T follicular helper cell (primary cell): ENCODE results near the gene STX18.
"Not testable (repeated sequence)": the region's sequence is repeated elsewhere in the genome, so short reads cannot be mapped to it uniquely, and the experiment has no call there.

ENCODE experiments used
- DNase-seq: peaks from one replicate; pipeline ENCODE4 v3.0.0-alpha.2; 2020; ENCODE audit warnings: low read depth

The STX18 gene

DNA sequence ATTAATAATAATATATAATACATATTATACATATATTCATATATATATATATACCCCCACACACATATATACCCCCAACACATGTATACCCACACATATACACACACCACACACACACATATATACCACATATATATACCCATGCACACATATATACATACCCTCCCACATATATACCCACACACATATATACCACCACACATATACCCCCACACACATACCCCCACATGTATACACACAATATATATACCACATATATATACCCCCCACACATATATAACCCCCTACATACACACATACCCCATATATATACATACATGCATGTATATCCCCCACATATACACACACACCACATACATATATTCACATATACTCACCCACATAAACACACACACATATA, 103.0 kb downstream of the STX18 start:
- no peak for DNase-seq

DNA sequence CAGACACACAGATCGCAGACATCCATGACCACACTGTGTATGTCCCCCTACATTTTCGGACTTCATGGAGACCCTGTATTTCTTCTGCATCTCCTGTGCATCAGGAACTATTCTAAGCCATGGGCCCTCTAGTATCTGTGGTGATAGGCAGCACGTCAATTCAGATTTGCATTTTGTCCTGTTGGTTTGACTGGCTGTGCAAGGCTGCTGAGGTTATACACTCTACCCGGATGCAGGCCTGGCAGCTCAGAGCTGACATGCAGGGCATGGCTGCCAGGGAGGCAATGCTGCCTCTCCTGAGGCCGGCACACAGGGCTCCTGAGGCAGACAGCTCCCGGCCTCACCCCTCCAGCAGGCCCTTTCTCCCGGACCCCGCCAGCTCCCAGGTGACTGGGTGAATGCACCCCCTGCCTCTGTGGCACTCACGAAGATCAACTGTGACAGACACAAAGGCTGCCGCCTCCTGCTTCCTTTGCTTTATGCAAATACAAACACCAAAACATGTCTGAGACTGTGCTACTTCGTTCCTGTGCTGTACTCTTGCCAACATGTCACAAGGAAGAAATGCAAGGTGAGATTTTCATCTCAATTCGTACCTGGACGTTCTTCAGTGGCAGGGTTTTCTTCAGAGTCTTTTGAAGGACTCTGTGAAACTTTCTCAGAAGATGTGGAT, 103.9 kb downstream of the STX18 start:
- no peak for DNase-seq

DNA sequence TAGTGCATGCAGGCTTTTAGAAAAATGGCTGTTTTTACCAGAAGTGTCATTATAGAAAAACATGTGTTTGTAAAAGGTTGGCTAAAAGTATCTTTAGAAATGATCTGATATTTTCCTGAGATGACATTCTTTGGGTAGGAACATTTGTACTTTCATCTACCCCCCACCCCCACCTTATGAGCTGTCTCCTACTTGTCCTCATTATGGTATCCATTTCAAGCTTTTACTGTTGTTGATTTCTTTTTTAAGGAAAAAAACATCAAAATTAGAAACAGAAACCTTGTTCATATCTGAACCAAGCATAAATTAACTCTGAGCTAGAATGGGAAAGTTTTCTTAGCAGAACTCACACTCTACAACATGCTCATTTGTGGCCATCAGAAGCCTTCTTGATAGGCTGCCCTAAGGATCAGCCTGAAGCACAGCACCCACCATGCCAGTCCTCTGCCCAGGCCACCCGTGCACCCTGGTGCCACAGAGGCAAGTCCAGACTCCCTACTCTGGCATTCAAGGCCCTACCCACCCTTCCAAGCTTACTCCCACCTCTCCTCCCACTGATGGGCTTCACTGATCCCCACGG, 105.5 kb downstream of the STX18 start:
- DNase-seq, result no peak

DNA sequence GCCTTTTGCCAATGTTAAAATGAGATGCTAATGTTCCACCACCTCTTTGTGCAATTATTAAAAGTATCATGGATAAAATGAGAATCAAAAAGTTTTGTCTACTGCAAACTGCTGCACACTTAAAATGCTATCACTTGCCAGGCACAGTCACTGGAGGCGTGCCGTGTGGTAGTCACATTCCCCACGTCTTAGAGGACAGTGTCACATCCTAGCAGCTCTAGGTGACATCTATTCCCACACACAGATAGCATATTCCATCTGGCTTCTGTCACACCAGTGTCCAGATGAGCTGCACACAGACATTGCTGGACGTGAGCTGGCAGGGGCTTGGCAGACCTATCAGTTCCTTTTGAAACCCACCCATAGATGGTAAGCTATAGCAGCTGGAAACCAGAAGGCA, 107.9 kb downstream of the STX18 start:
- DNase-seq, result no peak

DNA sequence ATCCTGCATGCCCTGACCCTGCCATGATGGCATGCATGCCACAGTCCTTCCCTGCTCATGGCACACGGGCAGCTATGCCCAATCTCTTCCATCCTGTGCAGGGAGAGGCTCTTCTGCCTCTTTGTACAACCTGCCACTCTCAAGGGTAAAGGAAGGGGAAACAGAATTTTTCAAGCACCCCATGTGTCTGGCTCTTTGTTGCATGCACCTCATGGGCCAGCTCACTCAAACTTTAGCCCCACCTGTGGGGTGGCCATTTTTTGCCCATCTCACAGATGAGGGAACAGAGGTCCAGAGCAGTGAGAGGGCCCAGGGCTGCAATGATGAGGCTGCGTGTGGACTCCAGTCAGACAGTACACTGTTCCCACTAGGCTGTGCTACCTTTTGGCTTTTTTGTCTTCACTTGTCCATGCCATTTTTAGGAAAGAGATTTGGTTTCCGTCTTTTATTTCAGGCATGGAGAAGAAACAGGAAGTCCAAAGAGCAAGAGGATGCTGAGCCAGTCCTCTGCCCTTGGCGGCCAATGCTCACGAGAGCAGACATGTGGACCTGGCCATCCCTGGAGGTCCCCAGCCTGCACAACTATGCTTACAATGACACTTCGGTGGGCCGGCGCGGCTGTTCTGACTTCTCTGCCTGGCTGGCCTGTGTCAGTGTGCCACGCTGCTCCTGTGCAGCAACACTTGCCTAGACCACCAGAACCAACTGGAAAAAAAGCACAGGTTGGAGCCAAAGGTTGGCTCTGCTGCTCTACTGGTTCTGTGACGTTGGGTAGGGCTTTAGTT, 109.3 kb downstream of the STX18 start:
- no peak for DNase-seq

DNA sequence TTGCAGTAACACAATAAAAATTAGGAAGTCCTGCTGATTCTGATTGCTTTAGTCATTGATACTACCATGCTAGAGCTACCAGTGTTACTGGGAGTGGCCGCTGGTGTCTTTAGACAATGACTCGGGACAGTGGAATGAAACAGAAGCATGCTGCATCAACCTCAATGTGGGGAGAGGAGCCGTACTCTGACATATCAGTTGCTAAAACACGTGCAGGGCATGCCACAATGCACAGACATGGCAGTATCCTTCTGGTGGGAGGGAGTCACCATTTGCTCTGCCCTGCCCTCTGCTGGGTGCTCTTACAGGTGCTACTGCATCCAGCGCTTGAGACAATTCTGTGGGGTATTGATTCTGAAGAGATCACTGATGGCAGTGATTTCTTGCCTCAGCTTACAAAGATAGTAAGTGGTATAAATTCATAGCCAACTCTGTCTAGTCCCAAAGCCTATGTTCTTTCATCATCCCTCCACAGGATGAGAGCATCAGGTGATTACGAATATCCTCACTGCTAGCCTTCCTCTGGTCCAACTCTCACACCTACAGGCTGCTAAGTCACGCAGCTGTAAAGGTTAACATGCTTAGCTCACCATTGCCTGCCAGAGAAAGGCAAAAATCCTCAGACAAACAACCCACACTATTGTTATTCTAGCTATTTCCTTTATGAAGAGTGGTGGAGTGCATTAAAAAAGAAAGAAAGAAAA, 111.2 kb downstream of the STX18 start:
- DNase-seq, result no peak

DNA sequence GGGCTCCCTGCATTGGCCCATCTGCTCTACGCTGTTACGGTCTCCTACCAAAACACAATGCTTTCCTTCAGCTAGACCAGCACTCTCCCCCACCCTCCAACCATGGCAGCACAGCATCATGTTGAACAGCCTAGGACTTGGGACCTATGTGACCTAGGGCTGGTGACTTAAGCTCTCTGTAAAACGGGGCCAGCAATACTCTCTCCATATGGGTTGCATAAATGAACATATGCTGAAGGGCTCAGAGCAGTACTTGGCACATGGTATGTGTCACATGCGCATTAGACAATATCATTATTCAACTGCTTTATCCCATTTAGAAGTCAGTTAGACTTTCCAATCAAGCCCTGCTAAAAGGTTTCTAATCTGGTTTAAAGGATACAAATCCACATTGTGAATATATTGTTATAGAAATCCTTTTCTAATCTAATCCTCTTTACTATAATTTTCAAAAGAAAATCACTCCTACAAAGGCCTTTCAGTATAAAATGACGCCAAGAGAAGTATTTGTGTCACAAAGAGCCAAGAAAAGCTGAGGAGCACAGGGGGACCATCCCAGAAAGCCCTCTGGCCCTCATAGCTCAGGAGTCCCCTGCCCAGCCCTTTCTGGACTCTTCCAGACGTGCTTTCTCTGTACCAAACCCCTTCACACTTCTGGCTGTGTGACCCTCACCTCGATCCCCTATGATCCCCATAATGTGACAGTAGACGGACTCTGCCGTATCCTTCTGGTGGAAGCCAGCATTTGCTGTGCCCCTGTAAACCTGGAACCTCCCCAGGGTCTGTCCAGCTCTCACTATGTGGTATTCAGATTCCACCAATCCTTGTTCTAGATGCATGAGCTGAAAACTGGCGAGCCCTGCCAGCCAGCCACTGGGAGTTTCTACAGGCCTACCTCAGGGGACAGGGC, 112.6 kb downstream of the STX18 start:
- DNase-seq, result no peak

DNA sequence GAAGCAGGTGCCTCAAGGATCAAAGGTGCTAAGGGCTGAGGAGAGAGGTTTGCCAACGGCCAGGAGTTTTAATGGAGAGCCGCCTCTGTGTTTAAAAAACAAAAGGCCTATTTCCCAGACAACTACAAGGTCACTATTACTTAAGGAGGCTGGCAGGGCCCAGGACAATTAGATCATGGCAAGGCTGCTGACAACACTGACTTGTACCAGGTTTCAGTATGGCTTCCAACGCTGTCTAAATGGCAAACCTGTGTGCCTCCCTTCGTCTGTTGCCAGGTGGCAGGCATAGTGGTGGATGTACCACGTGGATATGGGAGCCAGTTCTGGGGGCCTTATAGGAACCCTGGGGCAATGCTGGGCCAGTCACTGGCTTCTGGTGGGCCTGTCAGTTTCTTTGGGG, 114.0 kb downstream of the STX18 start:
- DNase-seq, result no peak

DNA sequence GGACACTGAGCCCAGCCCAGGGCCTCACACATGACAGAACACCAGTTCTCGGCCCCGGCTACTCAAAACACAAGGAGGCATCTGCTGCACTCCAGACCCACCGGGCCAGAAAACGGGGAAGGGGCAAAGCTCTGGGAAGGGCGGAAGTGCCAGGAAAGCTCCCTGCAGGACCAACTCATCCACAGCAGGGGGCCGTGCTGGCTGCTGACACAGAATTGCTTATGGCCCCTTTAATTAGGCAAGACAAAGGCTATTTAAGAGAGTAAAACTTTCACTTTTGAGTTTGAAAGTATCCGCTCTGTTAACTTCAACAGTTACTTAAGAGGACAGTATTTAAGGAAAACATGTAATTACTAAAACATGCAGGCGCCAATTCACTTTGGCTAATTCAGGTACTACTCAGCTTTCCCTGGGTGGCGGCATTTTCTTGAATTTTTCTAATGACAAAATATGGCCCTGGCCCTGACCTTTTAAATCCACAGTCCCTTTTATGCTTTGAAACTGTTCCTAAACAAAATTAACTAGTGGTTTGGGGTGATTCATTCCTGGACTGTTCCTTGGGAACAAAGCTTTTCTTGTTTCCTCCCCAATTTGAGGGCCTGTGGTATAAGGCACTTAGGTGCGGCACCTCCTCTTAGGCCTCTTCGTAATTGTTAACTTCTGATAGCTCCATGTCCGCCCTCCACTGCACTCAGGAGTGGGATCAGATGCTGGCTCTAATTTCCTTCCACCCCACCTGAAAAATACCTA, 114.6 kb downstream of the STX18 start:
- DNase-seq, result no peak

DNA sequence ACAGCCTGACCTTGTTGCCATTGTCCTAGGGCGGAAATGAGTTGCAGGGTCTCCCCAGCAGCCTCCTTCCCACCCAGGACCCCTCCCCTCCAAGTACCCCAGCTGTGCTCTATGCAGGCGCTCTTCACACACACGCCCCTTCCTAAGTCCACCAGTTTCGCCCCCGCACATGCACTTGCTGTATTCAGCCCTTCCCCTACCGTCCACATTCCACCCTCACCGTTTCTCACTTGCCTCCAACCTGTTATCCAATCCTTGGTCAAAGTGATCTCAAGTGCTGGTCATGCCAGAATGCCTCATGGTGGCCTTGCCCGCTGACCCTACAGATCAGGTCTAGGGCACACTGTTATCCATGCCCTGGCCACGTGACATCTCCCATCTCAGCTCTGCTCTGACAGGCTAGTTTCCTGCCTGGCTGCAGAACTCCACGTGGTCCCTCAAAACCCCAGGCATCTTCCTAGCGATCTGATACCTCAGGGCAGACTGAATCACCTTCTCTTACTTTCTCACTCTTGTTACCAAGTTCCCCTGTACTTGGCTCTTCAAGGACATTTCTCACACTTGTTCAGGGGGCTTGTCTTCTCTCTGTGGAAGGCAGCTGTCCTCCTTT, 115.2 kb downstream of the STX18 start:
- no peak for DNase-seq

DNA sequence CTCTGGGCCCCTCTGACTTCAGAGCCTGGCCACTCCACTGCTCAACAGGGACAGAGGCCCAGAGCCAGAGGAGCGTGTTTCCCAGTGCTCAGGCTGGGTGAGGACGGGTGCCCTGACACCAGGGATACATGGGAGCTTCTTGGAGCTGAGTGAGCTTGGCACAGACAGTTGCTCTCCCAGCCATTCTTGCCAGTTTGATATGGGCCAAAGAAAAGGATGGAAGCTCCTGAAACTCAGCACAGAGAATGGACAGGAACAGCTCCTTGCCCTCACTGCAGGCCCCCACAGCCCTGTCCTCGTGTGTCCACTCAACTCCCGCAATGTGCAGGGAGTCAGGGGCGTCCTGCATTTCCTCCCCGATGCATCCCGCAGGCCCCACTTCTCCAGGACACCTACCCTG, 116.2 kb downstream of the STX18 start:
- no peak for DNase-seq

DNA sequence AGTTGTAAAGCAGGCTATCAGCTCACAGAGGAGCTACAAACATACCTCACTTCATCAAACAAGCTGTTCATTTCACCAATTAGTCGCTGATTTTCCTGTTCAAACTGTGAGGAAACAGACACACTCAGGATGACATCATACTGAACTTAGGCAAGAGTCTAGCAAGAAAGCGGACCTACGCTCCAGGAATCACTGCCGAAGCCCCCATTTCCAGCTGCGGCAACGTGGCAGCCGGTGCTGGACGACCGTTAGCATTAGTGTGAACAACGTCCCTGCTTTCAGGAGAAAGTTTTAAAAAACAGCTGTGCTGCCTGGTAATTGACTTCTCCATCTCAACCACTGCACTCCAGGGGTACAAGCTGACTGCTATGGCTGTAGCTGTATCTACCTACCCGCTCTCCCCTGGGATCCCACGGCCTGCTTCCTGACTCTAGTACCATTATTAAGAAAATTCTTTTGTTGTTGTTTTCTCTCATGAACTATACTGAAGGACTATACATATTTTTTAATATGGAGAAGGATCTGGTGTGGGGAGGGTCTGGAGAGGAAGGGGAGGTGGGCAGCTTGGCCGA, 116.6 kb downstream of the STX18 start:
- DNase-seq, result no peak

DNA sequence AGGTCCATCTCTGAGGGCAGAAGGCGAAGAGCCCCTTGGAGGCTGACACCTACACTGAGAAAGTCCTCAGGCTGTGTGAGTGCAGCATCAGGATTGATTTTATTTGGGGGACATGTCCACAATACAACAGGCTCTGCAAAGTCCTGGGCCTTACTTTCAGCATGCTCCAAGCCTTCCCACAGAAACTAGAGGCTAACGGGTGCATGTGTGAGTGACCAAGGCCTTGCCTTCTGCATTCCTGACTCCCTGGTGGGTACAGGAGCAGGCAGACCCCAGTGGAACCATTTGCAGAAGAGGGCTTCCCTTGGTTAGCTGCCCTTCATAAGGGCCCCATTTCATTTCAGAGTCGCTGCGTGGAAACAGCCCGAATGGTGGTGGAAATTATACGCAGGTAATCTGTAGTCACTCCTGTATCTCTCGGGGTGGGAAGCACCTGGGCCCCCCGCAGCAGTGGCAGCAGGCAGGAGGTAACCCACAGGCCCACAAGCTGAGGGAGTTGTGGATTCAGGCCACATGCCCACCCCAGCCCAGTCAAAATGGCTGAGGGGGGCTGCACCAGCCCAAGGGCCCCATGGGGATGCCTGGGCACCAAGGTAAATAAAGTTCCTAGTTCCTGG, 117.2 kb downstream of the STX18 start:
- no peak for DNase-seq

DNA sequence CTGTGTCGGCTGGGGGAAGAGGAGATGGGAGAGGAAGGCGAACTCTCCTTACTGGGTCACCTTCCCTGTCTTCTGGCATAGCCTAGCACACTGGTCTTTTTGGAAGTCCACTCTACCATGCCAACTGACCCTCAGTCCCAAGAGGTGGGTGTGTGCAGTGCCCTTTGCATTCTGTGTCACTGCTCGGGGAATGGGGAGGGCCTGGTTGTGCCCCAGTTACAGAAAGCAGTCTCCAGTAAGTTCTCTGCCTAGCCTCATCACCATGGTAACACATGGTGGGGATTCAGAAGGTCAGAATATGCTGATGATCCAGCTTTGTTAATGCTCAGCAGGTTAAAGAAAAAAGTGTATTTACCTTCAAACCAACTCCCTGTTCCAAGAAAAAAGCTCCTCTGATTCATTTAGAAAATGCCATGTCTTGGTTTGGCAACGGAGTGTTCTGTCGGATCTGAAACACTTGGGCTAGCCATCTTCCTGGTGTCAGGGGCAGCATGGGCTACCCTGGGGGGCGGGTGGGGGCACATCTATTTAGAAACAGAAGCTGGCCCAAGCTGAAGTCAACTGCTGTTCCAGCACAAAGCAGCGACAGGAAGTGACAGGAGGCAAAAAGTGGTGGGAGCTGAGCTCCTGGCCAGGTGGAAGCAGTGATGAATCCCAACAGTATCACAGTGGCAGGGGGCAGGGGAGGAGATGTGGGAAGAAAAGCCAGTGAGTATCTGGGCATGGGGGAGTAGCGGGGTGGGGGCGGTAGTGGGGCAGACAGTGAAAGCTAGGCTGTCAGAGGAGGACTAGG, 117.9 kb downstream of the STX18 start:
- DNase-seq, result no peak

DNA sequence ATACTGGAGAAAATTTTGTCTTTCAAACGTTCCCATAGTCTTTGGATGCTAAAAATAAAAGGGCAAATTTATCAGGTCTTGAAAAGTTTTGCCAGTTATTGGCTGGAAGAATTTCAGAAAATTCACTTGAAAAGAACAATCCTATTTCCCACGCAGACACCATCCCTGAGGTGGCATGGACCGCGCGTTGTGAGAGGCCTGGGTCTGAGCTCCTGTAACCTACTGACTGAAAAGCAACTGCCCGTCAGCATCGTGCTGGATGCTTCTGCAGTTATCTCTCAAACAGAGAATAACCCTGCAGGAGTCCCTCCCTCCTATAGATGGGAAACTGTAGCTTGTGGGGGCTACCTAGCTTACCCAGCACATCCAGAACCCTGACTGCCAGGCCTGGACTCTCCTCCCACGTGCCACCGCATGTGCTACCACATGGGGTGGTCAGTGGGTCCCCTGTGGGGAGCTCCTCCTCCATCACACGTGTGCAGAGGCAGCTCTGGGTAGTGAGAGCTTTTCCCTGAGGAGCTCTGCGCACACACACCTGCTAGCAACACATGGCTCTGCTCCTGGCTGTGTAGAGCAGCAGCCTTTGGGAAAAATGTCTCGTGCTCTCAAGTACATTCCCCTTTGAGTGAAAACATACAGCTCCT, 118.9 kb downstream of the STX18 start:
- no peak for DNase-seq

DNA sequence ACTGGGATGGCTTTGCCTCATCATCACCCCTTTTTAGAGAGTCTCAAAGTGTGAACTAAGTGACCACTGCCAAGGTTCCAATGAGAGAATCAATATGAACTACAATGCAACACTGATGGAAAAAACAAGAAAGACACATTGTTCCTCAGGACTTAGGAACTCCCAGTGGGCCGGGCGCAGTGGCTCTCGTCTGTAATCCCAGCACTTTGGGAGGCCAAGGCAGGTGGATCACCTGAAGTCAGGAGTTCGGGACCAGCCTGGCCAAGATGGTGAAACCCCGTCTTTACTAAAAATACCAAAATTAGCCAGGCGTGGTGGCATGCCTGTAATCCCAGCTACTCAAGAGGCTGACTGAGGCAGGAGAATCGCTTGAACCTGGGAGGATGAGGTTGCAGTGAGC, 119.7 kb downstream of the STX18 start:
- DNase-seq, result not testable (repeated sequence)

DNA sequence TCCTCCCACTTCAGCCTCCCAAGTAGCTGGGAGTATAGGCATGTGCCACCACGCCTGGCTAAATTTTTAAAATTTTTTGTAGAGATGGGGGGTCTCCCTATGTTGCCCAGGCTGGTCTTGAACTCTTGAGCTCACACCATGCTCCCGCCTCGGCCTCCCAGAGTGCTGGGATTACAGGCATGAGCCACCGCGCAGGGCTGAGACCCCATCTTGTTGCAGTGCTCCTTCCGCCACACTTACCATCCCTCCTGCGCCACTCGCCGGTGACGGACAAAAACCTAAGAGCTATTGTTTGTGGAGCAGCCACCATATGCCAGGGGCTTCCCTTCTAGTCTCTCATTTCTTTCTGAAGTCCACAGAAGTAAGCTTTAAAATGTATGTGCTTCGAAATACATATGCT, 120.5 kb downstream of the STX18 start:
- no peak for DNase-seq

DNA sequence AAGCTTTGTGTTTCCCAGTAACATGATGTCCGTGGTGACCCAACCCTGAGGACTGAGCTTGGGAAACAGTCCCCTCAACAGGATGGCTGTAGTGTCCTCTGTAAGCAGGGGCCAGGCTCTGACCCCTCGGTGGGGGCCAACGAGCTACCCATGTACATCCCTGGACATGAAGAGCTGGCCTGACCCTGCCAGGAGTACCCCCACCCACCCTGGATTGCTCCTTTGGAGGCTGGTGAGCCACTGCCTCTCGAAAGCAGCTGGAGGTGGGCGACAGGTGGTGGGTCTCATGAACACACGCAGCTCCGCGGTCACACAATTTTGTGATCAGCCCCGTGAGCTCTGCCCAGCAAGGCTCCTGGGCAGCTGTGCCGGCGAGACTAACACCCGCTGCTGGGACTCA, 121.4 kb downstream of the STX18 start:
- DNase-seq, result no peak
